Hepatocyte (in vitro differentiated cells): Measurements from ENCODE around the gene FLVCR1. TPM values are rescaled to one million over a fixed set of nuclear protein-coding genes. Genes with fewer than 3 reads are reported as not detected.
A peak's percentile ranks its signal among the peaks of the same experiment; 100 is the strongest.

Source experiments
- DNase-seq: peaks from one replicate; pipeline ENCODE4 v3.0.0-alpha.2; 2016; ENCODE audit warnings: low spot score
- H2AFZ ChIP-seq: fragments of 200-600 bp; sonication (generic); 2 replicates; pipeline ENCODE4 v1.6.0; 2016; ENCODE audit warnings: antibody characterized with exemption, mild to moderate bottlenecking
- H3K27ac ChIP-seq: fragments of 200-600 bp; sonication (generic); 2 replicates; pipeline ENCODE4 v1.5.1; 2016; ENCODE audit warnings: mild to moderate bottlenecking
- H3K27me3 ChIP-seq: fragments of 200-600 bp; sonication (generic); 2 replicates; pipeline ENCODE4 v1.6.1; 2016
- H3K36me3 ChIP-seq: fragments of 200-600 bp; sonication (generic); replicated peaks from 2 replicates; pipeline ENCODE4 v1.5.1; 2016; ENCODE audit warnings: low read depth; ENCODE audit not compliant: insufficient read depth
- H3K4me1 ChIP-seq: fragments of 200-600 bp; sonication (generic); 2 replicates; pipeline ENCODE4 v1.5.1; 2016; ENCODE audit warnings: mild to moderate bottlenecking, moderate library complexity; ENCODE audit not compliant: insufficient read depth
- H3K4me2 ChIP-seq: fragments of 200-600 bp; sonication (generic); 2 replicates; pipeline ENCODE4 v1.6.0; 2016
- H3K4me3 ChIP-seq: fragments of 200-600 bp; sonication (generic); 2 replicates; pipeline ENCODE4 v1.5.1; 2016; ENCODE audit warnings: mild to moderate bottlenecking
- H3K79me2 ChIP-seq: fragments of 200-600 bp; sonication (generic); 2 replicates; pipeline ENCODE4 v1.6.0; 2017; ENCODE audit warnings: mild to moderate bottlenecking
- H3K9me2 ChIP-seq: fragments of 200-600 bp; sonication (generic); replicated peaks from 2 replicates; pipeline ENCODE4 v1.6.0; 2017; ENCODE audit warnings: mild to moderate bottlenecking; ENCODE audit not compliant: insufficient read depth
- H3K9me3 ChIP-seq: fragments of 200-600 bp; sonication (generic); 2 replicates; pipeline ENCODE4 v1.5.1; 2016; ENCODE audit warnings: low read depth, mild to moderate bottlenecking
- H4K20me1 ChIP-seq: fragments of 200-600 bp; sonication (generic); 2 replicates; pipeline ENCODE4 v1.6.0; 2016; ENCODE audit warnings: mild to moderate bottlenecking; ENCODE audit not compliant: insufficient read depth, poor library complexity, severe bottlenecking
- CTCF ChIP-seq: fragments of 200-600 bp; sonication (generic); IDR thresholded peaks from 2 replicates; pipeline ENCODE4 v1.5.1; 2016; ENCODE audit warnings: antibody characterized with exemption, mild to moderate bottlenecking; ENCODE audit not compliant: poor library complexity
- EZH2 ChIP-seq: fragments of 200-600 bp; sonication (generic); IDR thresholded peaks from 2 replicates; pipeline ENCODE4 v1.6.1; 2016; ENCODE audit warnings: antibody characterized with exemption, mild to moderate bottlenecking, borderline replicate concordance
- EZH2phosphoT487 ChIP-seq: fragments of 200-600 bp; sonication (generic); IDR thresholded peaks from one replicate; pipeline ENCODE4 v1.6.1; 2018; ENCODE audit warnings: antibody characterized with exemption, mild to moderate bottlenecking, low read depth, moderate library complexity; ENCODE audit not compliant: unreplicated experiment, severe bottlenecking
- WGBS: methylation state at CpG from one replicate; pipeline ENCODE4 v1.1.6; 2016; ENCODE audit warnings: low lambda C conversion rate; ENCODE audit errors: missing lambda C conversion rate; 5-methylcytosine and 5-hydroxymethylcytosine counted together
- polyA plus RNA-seq: library from polyadenylated mRNA; unstranded; fragments of >200 nt; fragmentation: Nextera tagmentation; extraction: Ambion mirVana; gene quantifications from 2 replicates; pipeline ENCODE4 v1.2.1, GENCODE V29; 2016
- total RNA-seq: library from RNA; depleted of rRNA; stranded (reverse); fragments of >200 nt; gene quantifications from 2 replicates; pipeline ENCODE4 v1.2.3, GENCODE V29; 2014

The FLVCR1 gene
- total and polyA plus RNA-seq, 2 experiments from 2014 or later: 9.9 to 32.5 TPM

GRCh38 chr1:212820969-212821368 lies 37.1 kb upstream of the FLVCR1 start:
- Histone ChIP-seq H3K9me2 (no peaks in the 10 kb centered on the region), H3K27me3 (no peaks in the 10 kb centered on the region)
- no peak for DNase-seq

GRCh38 chr1:212822956-212823355 lies 35.1 kb upstream of the FLVCR1 start:
- H3K4me3 ChIP-seq: no peak overlapping the region
- H3K36me3 ChIP-seq: no peaks in the 10 kb centered on the region
- no peaks in the 10 kb centered on the region for H4K20me1 ChIP-seq
- H3K27ac ChIP-seq: no peak overlapping the region
- H3K4me2 ChIP-seq: no peak overlapping the region
- no peaks in the 10 kb centered on the region for H3K27me3 ChIP-seq
- TF ChIP-seq CTCF: no peak
- no peak for TF ChIP-seq EZH2phosphoT487
- no peaks in the 10 kb centered on the region for H3K79me2 ChIP-seq
- H3K4me1 ChIP-seq: peaks cover 40% of the 10 kb centered on the region
- 95% methylated on average over 3 of the region's 3 CpGs for WGBS
- DNase-seq: no peak
- no peaks in the 10 kb centered on the region for H3K9me3 ChIP-seq
- H3K9me2 ChIP-seq: no peaks in the 10 kb centered on the region
- H2AFZ ChIP-seq: no peak overlapping the region

More at GRCh38 chr1:212820969-212821368, 37.1 kb upstream of the FLVCR1 start:
- Histone ChIP-seq H3K4me3 (no peak overlapping the region), H2AFZ (no peak overlapping the region), H3K79me2 (no peaks in the 10 kb centered on the region), H3K27ac (no peak overlapping the region), H3K4me1 (peaks cover 30% of the 10 kb centered on the region), H3K9me3 (no peaks in the 10 kb centered on the region), H3K36me3 (no peaks in the 10 kb centered on the region), H3K4me2 (no peak overlapping the region), H4K20me1 (no peaks in the 10 kb centered on the region)
- TF ChIP-seq EZH2phosphoT487: no peak
- no peak for TF ChIP-seq CTCF
- TF ChIP-seq EZH2: no peak
- WGBS: 95% methylated on average over 2 of the region's 2 CpGs

- Histone ChIP-seq H3K9me2 (no peaks in the 10 kb centered on the region), H3K4me3 (no peak overlapping the region), H3K9me3 (no peaks in the 10 kb centered on the region), H3K79me2 (no peaks in the 10 kb centered on the region), H3K4me2 (no peak overlapping the region), H3K27me3 (no peaks in the 10 kb centered on the region), H3K36me3 (no peaks in the 10 kb centered on the region), H3K27ac (no peak overlapping the region), H4K20me1 (no peaks in the 10 kb centered on the region), H2AFZ (no peak overlapping the region), H3K4me1 (peaks cover 46% of the 10 kb centered on the region)
- DNase-seq: no peak
- over 99% methylated on average over 16 of the region's 16 CpGs for WGBS
- TF ChIP-seq EZH2: no peak
Observed at GRCh38 chr1:212824201-212824600, 33.9 kb upstream of the FLVCR1 start.

- 55% methylated on average over 6 of the region's 6 CpGs for WGBS
- Histone ChIP-seq H3K9me2 (no peaks in the 10 kb centered on the region), H3K9me3 (no peaks in the 10 kb centered on the region), H3K4me1 (peaks cover 33% of the 10 kb centered on the region), H3K79me2 (no peaks in the 10 kb centered on the region), H3K36me3 (no peaks in the 10 kb centered on the region), H3K27ac (peak overlapping the region; percentile 91), H2AFZ (no peak overlapping the region), H4K20me1 (no peaks in the 10 kb centered on the region), H3K4me2 (peak overlapping the region; percentile 40), H3K4me3 (no peak overlapping the region), H3K27me3 (no peaks in the 10 kb centered on the region)
- peak; percentile 75 for DNase-seq
- no peak for TF ChIP-seq CTCF
- no peak for TF ChIP-seq EZH2
- no peak for TF ChIP-seq EZH2phosphoT487
Observed at GRCh38 chr1:212825798-212826452, 32.1 kb upstream of the FLVCR1 start.
